Hematopoietic multipotent progenitor cell (in vitro differentiated cells): ENCODE results near the gene SPDYE2B. TPM values are rescaled to one million over a fixed set of nuclear protein-coding genes. Genes with fewer than 3 reads are reported as not detected.
"Not testable (repeated sequence)": the region's sequence is repeated elsewhere in the genome, so short reads cannot be mapped to it uniquely, and the experiment has no call there.

ENCODE experiments used
- DNase-seq, 3 donors: peaks; one replicate each; pipeline ENCODE4 v3.0.0-alpha.2; 2011 to 2015; ENCODE audit warnings: low read depth in 2 of 3, low spot score in 2 of 3
- small RNA-seq: library from RNA; depleted of rRNA; stranded (forward); fragments of <200 nt; gene quantifications from one replicate; pipeline ENCODE3, GENCODE V24; 2012
- total RNA-seq: library from RNA; depleted of rRNA; stranded (reverse); fragments of >200 nt; gene quantifications from one replicate; pipeline ENCODE4 v1.2.3, GENCODE V29; 2012

The SPDYE2B gene
- total RNA-seq, 1 donor, result not detected

DNA sequence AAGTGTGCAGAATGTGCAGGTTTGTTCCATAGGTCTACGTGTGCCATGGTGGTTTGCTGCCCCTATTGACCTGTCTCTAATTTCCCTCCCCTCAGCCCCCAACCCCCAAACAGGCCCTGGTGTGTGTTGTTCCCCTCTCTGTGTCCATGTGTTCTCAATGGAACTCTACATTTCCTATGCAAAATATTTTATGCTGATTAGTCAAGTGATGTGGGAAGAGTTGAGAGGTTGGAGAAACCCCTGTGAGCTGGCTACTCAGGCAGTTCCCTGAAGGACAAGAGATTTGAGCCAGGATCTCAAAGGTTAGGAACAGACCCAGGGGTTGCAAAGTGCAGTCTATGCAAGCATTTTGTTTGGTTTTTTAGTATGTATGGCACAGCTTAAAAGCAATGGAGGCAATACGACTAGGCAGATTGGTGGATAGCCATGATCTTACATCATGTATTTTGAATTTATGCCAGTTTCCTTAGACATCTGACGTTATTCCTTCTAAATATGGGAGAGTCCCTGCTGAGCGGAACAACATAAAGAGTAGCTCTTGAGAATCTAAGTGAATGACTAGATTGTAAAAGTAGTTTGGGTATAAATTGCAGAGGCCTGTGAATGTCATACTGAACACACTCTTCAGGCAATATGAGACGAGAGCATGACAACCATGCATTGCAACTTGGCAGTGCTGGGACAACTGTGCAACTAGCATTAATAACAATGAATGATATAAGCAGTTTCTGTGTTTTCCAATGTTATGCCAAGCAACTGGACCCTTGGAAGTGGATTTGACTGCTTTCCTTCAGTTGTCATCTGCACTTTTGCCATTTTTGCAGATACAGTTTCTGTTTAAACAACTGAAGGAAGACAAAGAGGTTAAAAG lies 47.8 kb downstream of the SPDYE2B start:
- not testable (repeated sequence) for DNase-seq

GRCh38 chr7:102698962-102699750 lies 49.0 kb downstream of the SPDYE2B start:
- not testable (repeated sequence) for DNase-seq

Small RNAs within 50 kb of the gene (small RNA-seq; reads per million reads assigned to genes)
- gene AC105052.3, result not detected
- gene UPK3BL1, result not detected

Other genes with a start within 250 kb of the SPDYE2B start
- gene ORAI2, start 216.7 kb upstream of the SPDYE2B start, total RNA-seq, result 191 TPM
- 39.6 TPM for gene ALKBH4, start 185.5 kb upstream of the SPDYE2B start, total RNA-seq
- 27.7 TPM for gene LRWD1, start 185.3 kb upstream of the SPDYE2B start, total RNA-seq
- 46.3 TPM for gene POLR2J, start 171.4 kb upstream of the SPDYE2B start, total RNA-seq
- 14.8 TPM for gene RASA4B, start 132.5 kb upstream of the SPDYE2B start, total RNA-seq
- 4.0 TPM for gene UPK3BL2, start 106.6 kb upstream of the SPDYE2B start, total RNA-seq
- gene SPDYE2, start 99.1 kb upstream of the SPDYE2B start, total RNA-seq, result under 0.01 TPM
- gene POLR2J3, start 77.7 kb upstream of the SPDYE2B start, total RNA-seq, result 52.0 TPM
- 35.3 TPM for gene RASA4, start 33.6 kb upstream of the SPDYE2B start, total RNA-seq
- gene UPK3BL1, start 7.5 kb upstream of the SPDYE2B start, total RNA-seq, result 0.27 TPM
- 2.7 TPM for gene POLR2J2, start 21.3 kb downstream of the SPDYE2B start, total RNA-seq
- 17.8 TPM for gene FAM185A, start 98.7 kb downstream of the SPDYE2B start, total RNA-seq